Neuron (in vitro differentiated cells): Measurements from ENCODE around the gene ADAM19.

Experiments
- H2AFZ ChIP-seq: one replicate; pipeline ENCODE4 v1.6.1; 2013; ENCODE audit warnings: low read depth, mild to moderate bottlenecking, inconsistent platforms, low read length, moderate library complexity
- H3K27me3 ChIP-seq: one replicate; pipeline ENCODE4 v1.6.1; 2013; ENCODE audit warnings: low read length; ENCODE audit not compliant: insufficient read depth
- H3K36me3 ChIP-seq: one replicate; pipeline ENCODE4 v1.6.1; 2013; ENCODE audit warnings: low read length; ENCODE audit not compliant: insufficient read depth
- H3K4me1 ChIP-seq: one replicate; pipeline ENCODE4 v1.6.1; 2013; ENCODE audit warnings: low read length; ENCODE audit not compliant: insufficient read depth
- H3K4me3 ChIP-seq: 2 replicates; pipeline ENCODE4 v1.5.1; 2013; ENCODE audit warnings: mild to moderate bottlenecking, low read length, moderate library complexity
- H3K9me3 ChIP-seq: one replicate; pipeline ENCODE4 v1.6.1; 2013; ENCODE audit warnings: low read length

The ADAM19 gene

GRCh38 chr5:157471709-157472108 is 103.9 kb downstream of the ADAM19 start:
- no peaks in the 10 kb centered on the region for H3K27me3 ChIP-seq
- H3K9me3 ChIP-seq = no peaks in the 10 kb centered on the region
- no peak overlapping the region for H3K4me3 ChIP-seq
- no peak overlapping the region for H2AFZ ChIP-seq
- no peaks in the 10 kb centered on the region for H3K4me1 ChIP-seq
- no peaks in the 10 kb centered on the region for H3K36me3 ChIP-seq

- Histone ChIP-seq H3K9me3 (no peaks in the 10 kb centered on the region), H2AFZ (no peak overlapping the region), H3K27me3 (no peaks in the 10 kb centered on the region), H3K4me3 (no peak overlapping the region), H3K36me3 (no peaks in the 10 kb centered on the region), H3K4me1 (no peaks in the 10 kb centered on the region)
Measured at GRCh38 chr5:157470631-157471030, 104.9 kb downstream of the ADAM19 start.

GRCh38 chr5:157469687-157470086 is 105.9 kb downstream of the ADAM19 start:
- Histone ChIP-seq H3K36me3 (no peaks in the 10 kb centered on the region), H3K27me3 (no peaks in the 10 kb centered on the region), H2AFZ (no peak overlapping the region), H3K9me3 (no peaks in the 10 kb centered on the region), H3K4me1 (no peaks in the 10 kb centered on the region), H3K4me3 (no peak overlapping the region)

- Histone ChIP-seq H3K27me3 (no peaks in the 10 kb centered on the region), H3K4me3 (no peak overlapping the region), H3K9me3 (no peaks in the 10 kb centered on the region), H3K4me1 (no peaks in the 10 kb centered on the region), H2AFZ (no peak overlapping the region), H3K36me3 (no peaks in the 10 kb centered on the region)
Measured at GRCh38 chr5:157469073-157469472, 106.5 kb downstream of the ADAM19 start.

DNA sequence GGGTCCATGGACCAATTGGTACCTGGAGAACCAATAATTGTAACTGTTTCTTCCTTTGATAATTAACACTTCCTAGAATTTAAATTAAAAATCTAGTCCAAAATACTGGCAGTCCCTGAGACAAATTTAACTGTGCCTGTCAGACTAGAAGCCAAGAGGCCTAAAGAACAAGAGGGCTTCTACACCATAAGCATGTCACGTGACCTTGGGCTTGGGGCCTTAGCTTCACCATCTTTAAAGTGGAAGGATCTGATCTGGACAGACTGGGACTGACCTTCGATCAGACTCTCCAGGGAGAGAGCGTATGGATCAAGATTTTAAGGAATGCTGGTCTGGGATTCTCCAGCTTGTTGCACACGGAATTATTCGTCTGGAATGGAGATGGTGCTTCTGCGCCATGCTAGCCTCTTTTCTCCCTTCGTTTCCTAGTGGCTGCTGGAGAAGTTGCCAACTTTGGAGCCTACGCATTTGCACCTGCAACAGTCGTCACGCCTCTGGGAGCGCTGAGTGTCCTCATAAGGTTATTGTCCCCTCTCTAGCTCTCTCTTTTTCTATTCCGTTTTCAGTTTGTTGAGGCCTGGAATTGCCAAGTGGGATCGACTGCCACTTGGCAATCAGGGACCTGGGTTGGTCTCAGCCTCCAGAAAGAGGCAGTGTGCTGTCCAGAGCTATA is 107.1 kb downstream of the ADAM19 start:
- H2AFZ ChIP-seq = no peak overlapping the region
- H3K4me1 ChIP-seq = no peaks in the 10 kb centered on the region
- no peaks in the 10 kb centered on the region for H3K36me3 ChIP-seq
- H3K9me3 ChIP-seq = no peaks in the 10 kb centered on the region
- H3K27me3 ChIP-seq = no peaks in the 10 kb centered on the region
- no peak overlapping the region for H3K4me3 ChIP-seq

DNA sequence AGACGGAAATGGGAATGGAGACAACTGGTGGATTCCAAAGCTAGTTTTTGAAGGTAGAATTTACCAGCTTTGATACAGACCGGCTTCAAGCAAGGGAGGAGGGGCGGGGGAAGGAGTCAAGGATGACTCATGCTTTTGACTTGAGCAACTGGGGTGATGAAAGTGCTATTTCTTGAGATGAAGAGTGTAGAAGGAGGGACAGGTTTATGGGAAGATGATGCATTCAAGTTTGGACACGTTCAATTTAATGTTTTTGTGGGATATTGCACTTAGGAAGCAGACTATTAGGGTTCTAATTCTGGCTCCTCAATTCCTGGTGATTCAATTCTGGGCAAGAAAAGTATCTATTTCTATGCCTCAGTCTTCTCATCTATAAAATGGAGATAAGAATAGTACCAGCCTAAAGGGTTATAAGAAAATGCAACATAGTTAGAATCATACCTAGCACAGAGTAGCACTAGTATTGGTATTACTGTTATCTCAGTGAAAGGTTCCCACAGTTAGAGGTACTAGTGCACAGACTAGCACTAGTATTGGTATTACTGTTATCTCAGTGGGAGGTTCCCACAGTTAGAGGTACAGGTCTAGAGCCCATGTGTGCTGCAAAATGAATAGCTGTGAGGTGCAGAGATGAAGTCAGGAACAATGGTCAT is 110.9 kb downstream of the ADAM19 start:
- Histone ChIP-seq H3K4me3 (no peak overlapping the region), H3K36me3 (no peaks in the 10 kb centered on the region), H3K27me3 (peaks cover 26% of the 10 kb centered on the region)

DNA sequence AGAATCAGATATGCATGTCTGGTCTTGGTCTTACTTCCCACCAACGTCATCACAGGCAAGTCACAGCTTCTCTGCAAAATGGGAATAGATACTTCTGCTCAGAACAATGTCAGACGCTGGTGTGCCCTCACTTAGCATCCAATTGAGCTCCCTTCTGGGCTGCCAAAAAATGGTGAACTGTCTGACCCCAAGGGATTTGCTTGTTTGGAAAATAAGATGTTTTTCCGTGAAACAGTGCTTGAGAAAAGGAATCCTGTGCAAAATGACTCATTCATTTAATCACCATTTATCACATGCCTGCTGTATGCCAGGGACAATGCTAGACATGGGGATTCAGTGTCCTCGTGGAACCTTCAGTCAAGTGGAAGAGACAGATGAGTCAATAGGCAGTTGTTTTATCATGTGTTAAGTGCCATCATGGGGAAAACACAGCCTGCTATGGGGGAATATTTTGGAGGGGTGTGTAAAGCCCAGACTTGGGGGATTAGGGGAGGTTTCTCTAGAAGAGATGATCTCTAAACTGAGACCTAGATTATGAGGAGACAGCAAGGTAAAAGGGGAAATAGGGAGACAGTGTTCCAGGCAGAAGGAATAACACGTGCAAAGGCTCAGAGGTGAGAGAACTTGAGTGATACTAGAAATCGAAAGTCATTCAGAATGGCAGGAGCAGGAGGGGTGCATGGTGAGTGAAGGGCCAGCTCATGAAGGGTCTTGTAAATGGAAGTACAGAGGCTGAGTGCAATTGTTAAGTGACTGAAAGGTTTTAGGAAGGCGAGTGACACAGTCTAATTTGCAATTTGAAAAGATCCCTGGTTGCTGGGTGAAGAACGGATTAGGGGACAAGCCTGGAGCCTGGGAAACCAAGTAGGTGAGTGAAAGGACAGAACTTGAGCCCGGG is 111.7 kb downstream of the ADAM19 start:
- Histone ChIP-seq H3K9me3 (no peaks in the 10 kb centered on the region), H3K4me3 (no peak overlapping the region), H3K36me3 (no peaks in the 10 kb centered on the region), H3K27me3 (peaks cover 32% of the 10 kb centered on the region), H2AFZ (no peak overlapping the region), H3K4me1 (peaks cover 3% of the 10 kb centered on the region)

More for the DNA sequence above, 110.9 kb downstream of the ADAM19 start:
- no peak overlapping the region for H2AFZ ChIP-seq
- no peaks in the 10 kb centered on the region for H3K9me3 ChIP-seq
- H3K4me1 ChIP-seq = peaks cover 3% of the 10 kb centered on the region

GRCh38 chr5:157463081-157463480 is 112.5 kb downstream of the ADAM19 start:
- Histone ChIP-seq H3K4me1 (peaks cover 3% of the 10 kb centered on the region), H3K9me3 (no peaks in the 10 kb centered on the region), H3K36me3 (no peaks in the 10 kb centered on the region), H2AFZ (no peak overlapping the region), H3K27me3 (peaks cover 34% of the 10 kb centered on the region), H3K4me3 (no peak overlapping the region)

DNA sequence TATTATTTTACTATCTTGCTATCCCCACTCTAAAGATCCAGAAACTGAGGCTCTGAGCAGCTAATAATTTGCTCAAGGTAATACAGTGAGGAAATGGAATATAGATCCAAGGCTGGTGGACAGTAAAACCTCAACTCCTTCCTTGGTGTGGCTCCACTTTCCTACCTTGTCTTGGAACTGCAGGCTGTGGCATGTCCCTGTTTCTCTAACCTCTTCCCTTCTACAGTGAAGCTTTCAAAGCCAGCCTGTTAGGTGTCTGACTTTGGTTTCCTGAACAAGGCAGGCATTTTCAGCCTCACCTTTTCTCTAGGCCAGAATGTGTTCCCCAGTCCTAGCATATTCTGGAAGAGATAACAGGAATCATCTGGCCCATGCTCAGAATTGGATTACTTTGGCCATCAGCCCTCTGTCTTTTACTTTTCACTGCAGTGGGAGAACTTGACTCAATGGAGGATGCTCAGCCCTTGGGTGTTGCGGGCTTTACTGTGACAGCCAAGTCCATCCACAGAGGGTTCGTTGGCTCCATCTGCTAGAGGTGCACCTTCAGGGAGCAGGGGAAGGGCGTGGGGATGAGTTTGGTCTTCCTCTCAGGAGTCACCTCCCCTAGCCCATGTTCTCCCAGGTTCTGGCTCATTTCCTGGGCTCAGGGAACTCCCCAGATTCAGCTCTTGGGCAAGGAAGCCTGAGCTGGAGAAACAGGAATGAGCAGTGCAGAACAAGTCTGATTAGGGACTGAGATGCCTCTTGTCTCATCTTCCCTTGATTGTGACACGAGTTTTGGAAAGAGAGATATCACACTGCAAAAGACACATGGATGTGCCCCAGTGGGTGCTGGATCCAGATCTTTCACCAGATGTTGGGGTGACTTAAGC is 114.4 kb downstream of the ADAM19 start:
- Histone ChIP-seq H3K9me3 (no peaks in the 10 kb centered on the region), H3K36me3 (no peaks in the 10 kb centered on the region), H3K27me3 (peaks cover 34% of the 10 kb centered on the region), H3K4me3 (no peak overlapping the region), H2AFZ (no peak overlapping the region), H3K4me1 (peaks cover 3% of the 10 kb centered on the region)

- Histone ChIP-seq H2AFZ (no peak within 1 kb of the TSS), H3K4me3 (no peak within 1 kb of the TSS), H3K27me3 (peaks cover 34% of the 10 kb centered on the region), H3K4me1 (peaks cover 3% of the 10 kb centered on the region), H3K36me3 (no peaks in the 10 kb centered on the region), H3K9me3 (no peaks in the 10 kb centered on the region)
Measured at GRCh38 chr5:157459715-157460599, 115.6 kb downstream of the ADAM19 start, which contains the start of gene NIPAL4. Gene NIPAL4 (plus strand): TSS chr5:157460213. CDS start chr5:157460321, 108 bp downstream.

DNA sequence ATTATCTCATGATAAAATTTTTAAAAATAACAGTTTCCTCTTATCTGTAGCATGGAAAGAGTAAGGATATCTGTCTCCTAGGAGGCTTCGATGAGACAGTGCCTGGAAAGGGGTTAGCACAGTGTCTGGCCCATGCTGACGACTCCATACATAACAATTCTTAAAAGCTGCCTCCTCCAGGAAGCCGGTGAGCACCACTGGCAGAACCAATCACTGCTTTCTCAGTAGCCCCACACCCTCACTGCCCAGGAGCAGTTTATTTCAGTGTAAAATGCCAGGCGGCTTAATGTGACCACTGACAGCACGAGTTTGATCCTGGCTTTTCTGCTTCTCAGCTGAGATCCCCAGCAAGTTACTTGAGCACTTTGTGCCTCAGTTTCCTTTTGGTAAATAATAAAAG is 116.7 kb downstream of the ADAM19 start:
- no peak overlapping the region for H2AFZ ChIP-seq

GRCh38 chr5:157457391-157457790 is 118.2 kb downstream of the ADAM19 start:
- Histone ChIP-seq H3K27me3 (peaks cover 34% of the 10 kb centered on the region), H3K4me1 (peaks cover 3% of the 10 kb centered on the region), H2AFZ (no peak overlapping the region), H3K4me3 (no peak overlapping the region), H3K36me3 (no peaks in the 10 kb centered on the region), H3K9me3 (no peaks in the 10 kb centered on the region)

More for the DNA sequence above, 116.7 kb downstream of the ADAM19 start:
- H3K27me3 ChIP-seq = peaks cover 34% of the 10 kb centered on the region
- H3K4me1 ChIP-seq = peaks cover 3% of the 10 kb centered on the region
- no peaks in the 10 kb centered on the region for H3K36me3 ChIP-seq
- no peaks in the 10 kb centered on the region for H3K9me3 ChIP-seq
- H3K4me3 ChIP-seq = no peak overlapping the region
